Measurements from ENCODE around the gene NOTCH4.
A peak's percentile ranks its signal among the peaks of the same experiment; 100 is the strongest.

NOTCH4 gene

GRCh38 chr6:32204268-32204715 is 19.6 kb downstream of the NOTCH4 start:
- H3K9me3 ChIP-seq (ENCODE audit: control insufficient read depth in 2 of 2, low read length in 2 of 2), result no peaks in the 10 kb centered on the region
- no peak overlapping the region for H3K4me3 ChIP-seq (ENCODE audit: low read length in 2 of 2)
- no peaks in the 10 kb centered on the region for H3K4me1 ChIP-seq (ENCODE audit: control insufficient read depth in 2 of 2, insufficient read depth in 2 of 2, low read length in 2 of 2)
- H3K36me3 ChIP-seq (ENCODE audit: control insufficient read depth in 2 of 2, insufficient read depth in 2 of 2, low read length in 2 of 2), result no peaks in the 10 kb centered on the region
- no peak overlapping the region for H3K9ac ChIP-seq (ENCODE audit: low read depth in 1 of 2, low read length in 2 of 2)
- H3K27ac ChIP-seq (ENCODE audit: low read depth in 2 of 2, low read length in 2 of 2), result no peak overlapping the region
- H3K27me3 ChIP-seq (ENCODE audit: control insufficient read depth in 2 of 2, insufficient read depth in 2 of 2, low read length in 2 of 2), result no peaks in the 10 kb centered on the region

- no peaks in the 10 kb centered on the region for H3K27me3 ChIP-seq (ENCODE audit: control insufficient read depth in 2 of 2, insufficient read depth in 2 of 2, low read length in 2 of 2)
- H3K27ac ChIP-seq (ENCODE audit: low read depth in 2 of 2, low read length in 2 of 2), result no peak overlapping the region
- no peaks in the 10 kb centered on the region for H3K9me3 ChIP-seq (ENCODE audit: control insufficient read depth in 2 of 2, low read length in 2 of 2)
- no peak overlapping the region for H3K9ac ChIP-seq (ENCODE audit: low read depth in 1 of 2, low read length in 2 of 2)
- no peaks in the 10 kb centered on the region for H3K4me1 ChIP-seq (ENCODE audit: control insufficient read depth in 2 of 2, insufficient read depth in 2 of 2, low read length in 2 of 2)
- no peak overlapping the region for H3K4me3 ChIP-seq (ENCODE audit: low read length in 2 of 2)
- no peaks in the 10 kb centered on the region for H3K36me3 ChIP-seq (ENCODE audit: control insufficient read depth in 2 of 2, insufficient read depth in 2 of 2, low read length in 2 of 2)
Observed at GRCh38 chr6:32203426-32204267, 20.2 kb downstream of the NOTCH4 start.

GRCh38 chr6:32202186-32202585 is 21.7 kb downstream of the NOTCH4 start:
- H3K9ac ChIP-seq (ENCODE audit: low read depth in 1 of 2, low read length in 2 of 2), result no peak overlapping the region
- H3K9me3 ChIP-seq (ENCODE audit: control insufficient read depth in 2 of 2, low read length in 2 of 2), result no peaks in the 10 kb centered on the region
- no peak overlapping the region for H3K27ac ChIP-seq (ENCODE audit: low read depth in 2 of 2, low read length in 2 of 2)
- no peaks in the 10 kb centered on the region for H3K36me3 ChIP-seq (ENCODE audit: control insufficient read depth in 2 of 2, insufficient read depth in 2 of 2, low read length in 2 of 2)
- H3K4me3 ChIP-seq (ENCODE audit: low read length in 2 of 2), result no peak overlapping the region
- no peaks in the 10 kb centered on the region for H3K27me3 ChIP-seq (ENCODE audit: control insufficient read depth in 2 of 2, insufficient read depth in 2 of 2, low read length in 2 of 2)
- H3K4me1 ChIP-seq (ENCODE audit: control insufficient read depth in 2 of 2, insufficient read depth in 2 of 2, low read length in 2 of 2), result no peaks in the 10 kb centered on the region

- H3K9ac ChIP-seq (ENCODE audit: low read depth in 1 of 2, low read length in 2 of 2), result no peak overlapping the region
- H3K4me3 ChIP-seq (ENCODE audit: low read length in 2 of 2), result no peak overlapping the region
- no peaks in the 10 kb centered on the region for H3K27me3 ChIP-seq (ENCODE audit: control insufficient read depth in 2 of 2, insufficient read depth in 2 of 2, low read length in 2 of 2)
- no peaks in the 10 kb centered on the region for H3K9me3 ChIP-seq (ENCODE audit: control insufficient read depth in 2 of 2, low read length in 2 of 2)
- H3K4me1 ChIP-seq (ENCODE audit: control insufficient read depth in 2 of 2, insufficient read depth in 2 of 2, low read length in 2 of 2), result peaks cover 7% of the 10 kb centered on the region in 2 donors
- no peak overlapping the region for H3K27ac ChIP-seq (ENCODE audit: low read depth in 2 of 2, low read length in 2 of 2)
- no peaks in the 10 kb centered on the region for H3K36me3 ChIP-seq (ENCODE audit: control insufficient read depth in 2 of 2, insufficient read depth in 2 of 2, low read length in 2 of 2)
Observed at GRCh38 chr6:32200711-32201475, 23.0 kb downstream of the NOTCH4 start.

- H3K4me3 ChIP-seq (ENCODE audit: low read length in 2 of 2), result no peak overlapping the region
- H3K9me3 ChIP-seq (ENCODE audit: control insufficient read depth in 2 of 2, low read length in 2 of 2), result no peaks in the 10 kb centered on the region
- H3K36me3 ChIP-seq (ENCODE audit: control insufficient read depth in 2 of 2, insufficient read depth in 2 of 2, low read length in 2 of 2), result no peaks in the 10 kb centered on the region
- no peaks in the 10 kb centered on the region for H3K27me3 ChIP-seq (ENCODE audit: control insufficient read depth in 2 of 2, insufficient read depth in 2 of 2, low read length in 2 of 2)
- H3K27ac ChIP-seq (ENCODE audit: low read depth in 2 of 2, low read length in 2 of 2), result no peak overlapping the region
- no peak overlapping the region for H3K9ac ChIP-seq (ENCODE audit: low read depth in 1 of 2, low read length in 2 of 2)
- H3K4me1 ChIP-seq (ENCODE audit: control insufficient read depth in 2 of 2, insufficient read depth in 2 of 2, low read length in 2 of 2), result peaks cover 14 to 15% of the 10 kb centered on the region in 2 donors
Observed at GRCh38 chr6:32198866-32199265, 25.0 kb downstream of the NOTCH4 start.

- Histone ChIP-seq H3K4me1 (ENCODE audit: control insufficient read depth in 2 of 2, insufficient read depth in 2 of 2, low read length in 2 of 2) (peaks cover 14 to 15% of the 10 kb centered on the region in 2 donors), H3K9me3 (ENCODE audit: control insufficient read depth in 2 of 2, low read length in 2 of 2) (no peaks in the 10 kb centered on the region), H3K27me3 (ENCODE audit: control insufficient read depth in 2 of 2, insufficient read depth in 2 of 2, low read length in 2 of 2) (no peaks in the 10 kb centered on the region), H3K9ac (ENCODE audit: low read depth in 1 of 2, low read length in 2 of 2) (no peak overlapping the region), H3K4me3 (ENCODE audit: low read length in 2 of 2) (no peak overlapping the region), H3K36me3 (ENCODE audit: control insufficient read depth in 2 of 2, insufficient read depth in 2 of 2, low read length in 2 of 2) (no peaks in the 10 kb centered on the region), H3K27ac (ENCODE audit: low read depth in 2 of 2, low read length in 2 of 2) (no peak overlapping the region)
Observed at GRCh38 chr6:32198345-32198696, 25.5 kb downstream of the NOTCH4 start.

- no peaks in the 10 kb centered on the region for H3K9me3 ChIP-seq (ENCODE audit: control insufficient read depth in 2 of 2, low read length in 2 of 2)
- H3K9ac ChIP-seq (ENCODE audit: low read depth in 1 of 2, low read length in 2 of 2), result peak overlapping the region; percentile 100
- no peaks in the 10 kb centered on the region for H3K36me3 ChIP-seq (ENCODE audit: control insufficient read depth in 2 of 2, insufficient read depth in 2 of 2, low read length in 2 of 2)
- H3K4me3 ChIP-seq (ENCODE audit: low read length in 2 of 2), result peak overlapping the region; percentile 98
- no peaks in the 10 kb centered on the region for H3K27me3 ChIP-seq (ENCODE audit: control insufficient read depth in 2 of 2, insufficient read depth in 2 of 2, low read length in 2 of 2)
- peaks cover 23 to 25% of the 10 kb centered on the region in 2 donors for H3K4me1 ChIP-seq (ENCODE audit: control insufficient read depth in 2 of 2, insufficient read depth in 2 of 2, low read length in 2 of 2)
- H3K27ac ChIP-seq (ENCODE audit: low read depth in 2 of 2, low read length in 2 of 2), result peak overlapping the region; percentile 100
Observed at GRCh38 chr6:32196682-32197616, 26.9 kb downstream of the NOTCH4 start.

GRCh38 chr6:32195902-32196681 is 27.8 kb downstream of the NOTCH4 start:
- Histone ChIP-seq H3K27me3 (ENCODE audit: control insufficient read depth in 2 of 2, insufficient read depth in 2 of 2, low read length in 2 of 2) (no peaks in the 10 kb centered on the region), H3K36me3 (ENCODE audit: control insufficient read depth in 2 of 2, insufficient read depth in 2 of 2, low read length in 2 of 2) (no peaks in the 10 kb centered on the region), H3K9ac (ENCODE audit: low read depth in 1 of 2, low read length in 2 of 2) (peak overlapping the region; percentile 100), H3K4me3 (ENCODE audit: low read length in 2 of 2) (peak overlapping the region; percentile 98), H3K27ac (ENCODE audit: low read depth in 2 of 2, low read length in 2 of 2) (peak overlapping the region; percentile 100), H3K9me3 (ENCODE audit: control insufficient read depth in 2 of 2, low read length in 2 of 2) (no peaks in the 10 kb centered on the region), H3K4me1 (ENCODE audit: control insufficient read depth in 2 of 2, insufficient read depth in 2 of 2, low read length in 2 of 2) (peaks cover 29 to 30% of the 10 kb centered on the region in 2 donors)

- peaks cover 34% of the 10 kb centered on the region in 2 donors for H3K4me1 ChIP-seq (ENCODE audit: control insufficient read depth in 2 of 2, insufficient read depth in 2 of 2, low read length in 2 of 2)
Observed at GRCh38 chr6:32195652-32195901, 28.3 kb downstream of the NOTCH4 start.

More at GRCh38 chr6:32195652-32195901, 28.3 kb downstream of the NOTCH4 start:
- Histone ChIP-seq H3K4me3 (ENCODE audit: low read length in 2 of 2) (peak overlapping the region in 1 of 2 donors; percentile 98), H3K9ac (ENCODE audit: low read depth in 1 of 2, low read length in 2 of 2) (peak overlapping the region; percentile 85 to 100), H3K9me3 (ENCODE audit: control insufficient read depth in 2 of 2, low read length in 2 of 2) (no peaks in the 10 kb centered on the region), H3K27me3 (ENCODE audit: control insufficient read depth in 2 of 2, insufficient read depth in 2 of 2, low read length in 2 of 2) (no peaks in the 10 kb centered on the region), H3K27ac (ENCODE audit: low read depth in 2 of 2, low read length in 2 of 2) (peak overlapping the region; percentile 100), H3K36me3 (ENCODE audit: control insufficient read depth in 2 of 2, insufficient read depth in 2 of 2, low read length in 2 of 2) (no peaks in the 10 kb centered on the region)

Measured in mucosa of rectum (tissue), 2 donors.